CD4-positive, alpha-beta T cell (primary cell): ENCODE data around the gene CELF5. TPM values are rescaled to one million over a fixed set of nuclear protein-coding genes. Genes with fewer than 3 reads are reported as not detected.

Experiments
- ATAC-seq: fragments of 200-7000 bp; cut with Tn5 transposase; one replicate; pipeline ENCODE4 v1.10.0; 2022; ENCODE audit warnings: mild to moderate bottlenecking; ENCODE audit not compliant: poor library complexity
- CTCF ChIA-PET: fragments of 350-600 bp; sonication (Branson Sonifier 250); formaldehyde crosslinking; loops from one replicate; lab custom pipeline; 2021; ENCODE audit warnings: antibody characterized with exemption, inconsistent platforms; lab: Charles Lee
- POLR2A ChIA-PET: fragments of 350-600 bp; sonication (Branson Sonifier 250); formaldehyde crosslinking; loops from one replicate; lab custom pipeline; 2021; ENCODE audit warnings: antibody characterized with exemption, inconsistent platforms; lab: Charles Lee
- DNase-seq, 14 experiments: peaks; one replicate each; pipeline ENCODE4 v3.0.0-alpha.2; 2013 to 2020; ENCODE audit warnings: mixed read lengths in 2 of 14
- H3K27ac ChIP-seq, 2 donors: one replicate each; pipeline versions ENCODE4 v1.5.1 to v1.7.0; 2013; ENCODE audit warnings: low read length in 2 of 2, low read depth in 1 of 2, mild to moderate bottlenecking in 1 of 2
- H3K27me3 ChIP-seq, 2 experiments: 1 replicate in 1 of 2; 2 replicates in 1 of 2; pipeline versions ENCODE4 v1.6.1 to v1.7.0; 2013; ENCODE audit warnings: low read length in 2 of 2, control low read depth in 1 of 2, mild to moderate bottlenecking in 1 of 2, moderate library complexity in 1 of 2; ENCODE audit not compliant: insufficient read depth in 2 of 2, control insufficient read depth in 1 of 2
- H3K36me3 ChIP-seq: one replicate; pipeline ENCODE4 v1.6.1; 2013; ENCODE audit warnings: low read length, control low read depth; ENCODE audit not compliant: insufficient read depth
- H3K4me1 ChIP-seq: one replicate; pipeline ENCODE4 v1.6.1; 2013; ENCODE audit warnings: low read length, control low read depth; ENCODE audit not compliant: insufficient read depth
- H3K4me3 ChIP-seq: one replicate; pipeline ENCODE4 v1.5.1; 2013; ENCODE audit warnings: mild to moderate bottlenecking, low read length, moderate library complexity
- H3K9me3 ChIP-seq, 2 experiments: 1 replicate in 1 of 2; 2 replicates in 1 of 2; pipeline versions ENCODE4 v1.6.1 to v1.7.0; 2013; ENCODE audit warnings: low read length in 2 of 2, mild to moderate bottlenecking in 2 of 2, control low read depth in 1 of 2, moderate library complexity in 1 of 2; ENCODE audit not compliant: control insufficient read depth in 1 of 2, insufficient read depth in 1 of 2
- H3K27ac Mint-ChIP-seq: one replicate; pipeline ENCODE4 v1.8.0; 2020; ENCODE audit warnings: mixed read lengths
- H3K27me3 Mint-ChIP-seq: one replicate; pipeline ENCODE4 v1.8.0; 2021; ENCODE audit warnings: mixed read lengths
- H3K36me3 Mint-ChIP-seq: one replicate; pipeline ENCODE4 v1.8.0; 2021; ENCODE audit warnings: low read depth, mixed read lengths
- H3K4me1 Mint-ChIP-seq: one replicate; pipeline ENCODE4 v1.8.0; 2021; ENCODE audit warnings: low read depth, mixed read lengths
- H3K4me3 Mint-ChIP-seq: one replicate; pipeline ENCODE4 v1.8.0; 2020; ENCODE audit warnings: mild to moderate bottlenecking, mixed read lengths
- H3K9me3 Mint-ChIP-seq: one replicate; pipeline ENCODE4 v1.8.0; 2020; ENCODE audit warnings: mixed read lengths
- intact Hi-C, 2 experiments: fragments of 100-400 bp; cut with DNase I in 1 of 2; cut with micrococcal nuclease in 1 of 2; formaldehyde crosslinking; loops; one replicate each; pipeline versions ENCODE4 v1.15.1 to v1.9.0; 2023 to 2025; cut with DNase I, micrococcal nuclease
- total RNA-seq, 174 experiments: library from RNA in 2 of 174; stranded (reverse) in 2 of 174; gene quantifications; one replicate each; pipeline ENCODE4 v1.2.3 and lab custom pipeline; 2021 to 2026
- TF ChIP-seq, protein P1 (sequence below): fragments of 200-600 bp; IDR thresholded peaks from one replicate; pipeline ENCODE4 v1.8.0; 2022; ENCODE audit warnings: antibody characterized with exemption, mild to moderate bottlenecking

CELF5 gene
- total RNA-seq, 2 experiments from 2014 or later = 0.36 TPM

DNA sequence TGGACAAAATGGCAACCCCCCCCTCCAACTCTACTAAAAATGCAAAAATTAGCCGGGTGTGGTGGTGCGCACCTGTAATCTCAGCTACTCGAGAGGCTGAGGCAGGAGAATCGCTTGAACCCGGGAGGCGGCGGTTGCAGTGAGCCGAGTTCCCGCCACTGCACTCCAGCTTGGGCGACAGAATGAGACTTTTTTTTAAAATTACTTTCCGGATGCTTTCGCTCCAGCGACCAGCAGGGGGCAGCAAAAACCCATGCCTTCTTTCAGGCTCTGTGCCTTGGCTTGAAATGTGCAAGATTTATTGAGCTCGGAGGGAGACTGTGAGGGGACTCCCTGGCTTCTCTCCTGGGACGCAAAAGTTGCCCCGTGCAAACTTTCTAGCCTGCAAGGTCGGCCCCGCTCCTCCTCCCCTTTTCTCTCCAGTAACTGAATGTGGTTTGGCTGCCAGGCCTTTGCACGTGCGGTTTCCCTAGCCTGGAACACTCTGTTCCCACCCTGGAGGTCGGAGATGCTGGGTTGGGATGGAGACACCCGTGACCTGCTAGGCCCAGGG is 80.5 kb downstream of the CELF5 start:
- ATAC-seq (peak; percentile 70), DNase-seq (peak; percentile 64 to 88 (median 74))
- peaks cover 7 to 15% of the 10 kb centered on the region in 2 experiments for H3K9me3 ChIP-seq
- H3K27ac ChIP-seq = no peak overlapping the region
- no peak overlapping the region for H3K27ac Mint-ChIP-seq
- H3K4me3 ChIP-seq = no peak overlapping the region
- H3K27me3 ChIP-seq = peaks cover 0 to 7% of the 10 kb centered on the region in 2 experiments
- no peak overlapping the region for H3K4me3 Mint-ChIP-seq
- no peaks in the 10 kb centered on the region for H3K4me1 Mint-ChIP-seq
- H3K36me3 Mint-ChIP-seq = no peaks in the 10 kb centered on the region
- H3K27me3 Mint-ChIP-seq = peaks cover 35% of the 10 kb centered on the region
- ChIA-PET POLR2A (interaction anchor here (1.0 kb wide), 1 partner anchor 174 kb away, joined by 4 read pairs; no protein-coding TSS in a partner anchor), CTCF (interaction anchor here (1.1 to 1.9 kb wide), 5 partner anchors 30 to 174 kb away, joined by 3 to 8 read pairs (median 3); no protein-coding TSS in a partner anchor)
- H3K4me1 ChIP-seq = peaks cover 8% of the 10 kb centered on the region
- intact Hi-C loops = loop anchor here in 1 of 2 experiments (1.0 kb wide), 2 partner anchors 168 to 180 kb away; no protein-coding TSS in a partner anchor
- H3K36me3 ChIP-seq = no peaks in the 10 kb centered on the region
- TF ChIP-seq, protein P1, sequence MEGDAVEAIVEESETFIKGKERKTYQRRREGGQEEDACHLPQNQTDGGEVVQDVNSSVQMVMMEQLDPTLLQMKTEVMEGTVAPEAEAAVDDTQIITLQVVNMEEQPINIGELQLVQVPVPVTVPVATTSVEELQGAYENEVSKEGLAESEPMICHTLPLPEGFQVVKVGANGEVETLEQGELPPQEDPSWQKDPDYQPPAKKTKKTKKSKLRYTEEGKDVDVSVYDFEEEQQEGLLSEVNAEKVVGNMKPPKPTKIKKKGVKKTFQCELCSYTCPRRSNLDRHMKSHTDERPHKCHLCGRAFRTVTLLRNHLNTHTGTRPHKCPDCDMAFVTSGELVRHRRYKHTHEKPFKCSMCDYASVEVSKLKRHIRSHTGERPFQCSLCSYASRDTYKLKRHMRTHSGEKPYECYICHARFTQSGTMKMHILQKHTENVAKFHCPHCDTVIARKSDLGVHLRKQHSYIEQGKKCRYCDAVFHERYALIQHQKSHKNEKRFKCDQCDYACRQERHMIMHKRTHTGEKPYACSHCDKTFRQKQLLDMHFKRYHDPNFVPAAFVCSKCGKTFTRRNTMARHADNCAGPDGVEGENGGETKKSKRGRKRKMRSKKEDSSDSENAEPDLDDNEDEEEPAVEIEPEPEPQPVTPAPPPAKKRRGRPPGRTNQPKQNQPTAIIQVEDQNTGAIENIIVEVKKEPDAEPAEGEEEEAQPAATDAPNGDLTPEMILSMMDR = peak; percentile 88
- H3K9me3 Mint-ChIP-seq = no peaks in the 10 kb centered on the region

DNA sequence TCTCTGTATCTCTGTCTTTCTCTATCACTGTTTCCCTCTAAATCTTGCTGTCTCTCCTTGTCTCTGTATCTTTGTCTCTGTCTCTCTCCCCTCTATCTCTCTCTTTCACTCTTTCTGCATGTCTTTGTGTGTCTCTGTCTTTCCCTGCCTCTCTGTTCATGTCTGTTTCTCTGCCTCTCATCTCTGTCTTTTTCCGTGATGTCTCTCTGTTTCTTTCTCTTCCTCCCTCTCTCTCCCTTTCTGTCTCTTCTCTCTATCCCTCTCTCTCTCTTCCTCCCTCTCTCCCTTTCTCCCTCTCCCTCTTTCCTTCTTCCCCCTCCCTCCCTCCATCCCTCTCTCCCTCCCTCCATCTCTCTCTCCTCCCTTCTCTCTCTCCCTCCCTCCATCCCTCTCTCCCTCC is 85.3 kb downstream of the CELF5 start:
- Mint-ChIP-seq H3K27ac (no peak overlapping the region), H3K36me3 (no peaks in the 10 kb centered on the region), H3K4me3 (no peak overlapping the region), H3K9me3 (no peaks in the 10 kb centered on the region), H3K4me1 (no peaks in the 10 kb centered on the region), H3K27me3 (peaks cover 42% of the 10 kb centered on the region)
- DNase-seq (no peak), ATAC-seq (no peak)
- ChIA-PET POLR2A (no interaction called here), CTCF (no interaction called here)
- Histone ChIP-seq H3K27me3 (peaks cover 9 to 16% of the 10 kb centered on the region in 2 experiments), H3K4me3 (no peak overlapping the region), H3K36me3 (no peaks in the 10 kb centered on the region), H3K4me1 (peaks cover 5% of the 10 kb centered on the region), H3K27ac (no peak overlapping the region), H3K9me3 (peaks cover 0 to 18% of the 10 kb centered on the region in 2 experiments)
- TF ChIP-seq, protein P1 = no peak
- intact Hi-C loops = no loop called here

DNA sequence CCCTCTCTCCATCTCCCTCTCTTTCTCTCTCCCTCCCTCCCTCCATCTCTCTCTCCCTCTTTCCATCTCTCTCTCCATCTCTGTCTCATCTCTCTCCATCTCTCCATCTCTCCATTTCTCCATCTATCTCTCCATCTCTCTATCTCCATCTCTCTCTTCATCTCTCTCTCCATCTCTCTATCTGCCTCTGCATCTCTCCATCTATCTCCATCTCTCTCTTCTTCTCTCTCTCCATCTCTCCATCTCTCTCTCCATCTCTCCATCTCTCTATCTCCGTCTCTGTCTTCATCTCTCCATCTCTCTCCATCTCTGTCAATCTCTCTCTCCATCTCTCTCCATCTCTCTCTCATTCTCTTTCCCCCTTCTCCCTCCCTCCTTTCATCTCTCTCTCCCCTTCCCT is 85.8 kb downstream of the CELF5 start:
- Histone ChIP-seq H3K9me3 (peaks cover 0 to 18% of the 10 kb centered on the region in 2 experiments), H3K27ac (no peak overlapping the region), H3K4me3 (no peak overlapping the region), H3K36me3 (no peaks in the 10 kb centered on the region), H3K27me3 (peaks cover 9 to 16% of the 10 kb centered on the region in 2 experiments), H3K4me1 (no peaks in the 10 kb centered on the region)
- H3K4me3 Mint-ChIP-seq = no peak overlapping the region
- H3K9me3 Mint-ChIP-seq = no peaks in the 10 kb centered on the region
- DNase-seq (no peak), ATAC-seq (no peak)
- intact Hi-C loops = no loop called here
- H3K4me1 Mint-ChIP-seq = no peaks in the 10 kb centered on the region
- H3K36me3 Mint-ChIP-seq = no peaks in the 10 kb centered on the region
- TF ChIP-seq, protein P1 = peak; percentile 13
- CTCF ChIA-PET = no interaction called here
- no peak overlapping the region for H3K27ac Mint-ChIP-seq
- POLR2A ChIA-PET = no interaction called here
- peaks cover 37% of the 10 kb centered on the region for H3K27me3 Mint-ChIP-seq
